K562 (cell line): ENCODE data around the gene ATXN1. TPM values are rescaled to one million over a fixed set of nuclear protein-coding genes. Genes with fewer than 3 reads are reported as not detected.

Experiments
- CREM ChIP-seq: IDR thresholded peaks from 2 replicates; pipeline ENCODE4 v1.6.1; 2014; ENCODE audit warnings: antibody characterized with exemption, low read depth
- CTBP1 ChIP-seq: fragments of 450-650 bp; IDR thresholded peaks from 2 replicates; pipeline ENCODE4 v1.6.1; 2016; ENCODE audit warnings: borderline replicate concordance
- E2F8 ChIP-seq: fragments of 450-650 bp; IDR thresholded peaks from 2 replicates; pipeline ENCODE4 v1.7.1; 2018; ENCODE audit warnings: mild to moderate bottlenecking, low read depth; ENCODE audit not compliant: partially characterized antibody
- GABPB2 ChIP-seq: fragments of 250-450 bp; sonication (Bioruptor Pico); conservative IDR thresholded peaks from 2 replicates; pipeline ENCODE4 v1.5.1; 2021; ENCODE audit warnings: mild to moderate bottlenecking
- JUNB ChIP-seq: fragments of 450-650 bp; formaldehyde crosslinking; conservative IDR thresholded peaks from 2 replicates; pipeline ENCODE4 v1.4.0; 2020; ENCODE audit warnings: mild to moderate bottlenecking
- KLF16 ChIP-seq: IDR thresholded peaks from 2 replicates; pipeline ENCODE4 v1.6.1; 2016; ENCODE audit warnings: antibody characterized with exemption
- MBD1 ChIP-seq: fragments of 250-450 bp; sonication (Bioruptor Pico); IDR thresholded peaks from 2 replicates; pipeline ENCODE4 v1.8.0; 2022; ENCODE audit warnings: inconsistent platforms
- MTF1 ChIP-seq: fragments of 250-450 bp; sonication (Bioruptor Pico); IDR thresholded peaks from 2 replicates; pipeline ENCODE4 v1.9.0; 2021; ENCODE audit warnings: moderate library complexity, mild to moderate bottlenecking, inconsistent platforms, borderline replicate concordance
- NEUROD1 ChIP-seq: fragments of 150-350 bp; IDR thresholded peaks from 2 replicates; pipeline ENCODE4 v1.6.1; 2014; ENCODE audit warnings: borderline replicate concordance, low read length, low read depth; ENCODE audit not compliant: partially characterized antibody
- NFIC ChIP-seq: fragments of 450-650 bp; IDR thresholded peaks from 2 replicates; pipeline ENCODE4 v1.6.1; 2017; ENCODE audit warnings: mild to moderate bottlenecking, inconsistent platforms
- PCBP1 ChIP-seq: fragments of 200-400 bp; formaldehyde crosslinking; IDR thresholded peaks from 2 replicates; pipeline ENCODE4 v1.6.1; 2018; ENCODE audit warnings: mild to moderate bottlenecking, low read depth, low read length; ENCODE audit not compliant: poor library complexity, severe bottlenecking
- RCOR1 ChIP-seq, 2 experiments: IDR thresholded peaks; 2 replicates each; pipeline ENCODE4 v1.6.1; 2012; ENCODE audit warnings: low read depth in 2 of 2, low read length in 2 of 2, borderline replicate concordance in 1 of 2, improper control_type of control experiment in 1 of 2
- RNF2 ChIP-seq: sonication (generic); IDR thresholded peaks from 2 replicates; pipeline ENCODE4 v1.6.1; 2016
- TRIM25 ChIP-seq: fragments of 450-650 bp; IDR thresholded peaks from 2 replicates; pipeline ENCODE4 v1.7.0; 2016; ENCODE audit warnings: borderline replicate concordance
- ZFPM2 ChIP-seq: fragments of 250-450 bp; sonication (Bioruptor Pico); IDR thresholded peaks from 2 replicates; pipeline ENCODE4 v1.5.1; 2022; ENCODE audit warnings: mild to moderate bottlenecking
- ZKSCAN3 ChIP-seq: fragments of 250-450 bp; sonication (Bioruptor Pico); IDR thresholded peaks from 2 replicates; pipeline ENCODE4 v1.4.0; 2020
- ZMIZ1 ChIP-seq, 2 experiments: fragments of 150-350 bp in 1 of 2; IDR thresholded peaks; 2 replicates each; pipeline ENCODE4 v1.6.1; 2012 to 2016; ENCODE audit warnings: low read depth in 2 of 2, low read length in 2 of 2, mild to moderate bottlenecking in 1 of 2, moderate library complexity in 1 of 2
- ZNF253 ChIP-seq: fragments of 250-450 bp; sonication (Bioruptor Pico); conservative IDR thresholded peaks from 2 replicates; pipeline ENCODE4 v1.6.1; 2021; ENCODE audit warnings: mild to moderate bottlenecking
- polyA plus RNA-seq, 8 experiments: library from polyadenylated mRNA; depleted of rRNA in 4 of 8; stranded (reverse) in 5 of 8; unstranded in 3 of 8; fragments of >200 nt; fragmentation: Nextera tagmentation in 2 of 8; fragmentation: Illumina TruSeq in 1 of 8; extraction: Ambion mirVana in 2 of 8; extraction: Trizol in 1 of 8; gene quantifications; 2 replicates each; pipeline versions ENCODE4 v1.2.1 to v1.2.3, GENCODE V29; 2011 to 2014; ENCODE audit warnings: inconsistent platforms in 1 of 8, missing spikeins in 1 of 8
- total RNA-seq, 7 experiments: library from RNA; depleted of rRNA in 6 of 7; stranded (reverse); fragments of >200 nt in 6 of 7; fragmentation: Illumina TruSeq in 2 of 7; extraction: Trizol in 2 of 7; gene quantifications; 2 replicates each; pipeline versions ENCODE4 v1.2.1 to v1.2.3, GENCODE V29; 2011 to 2021; ENCODE audit warnings: low replicate concordance in 1 of 7

The ATXN1 gene
- total and polyA plus RNA-seq, 9 of the 15 experiments (the other 6 are each of a cell fraction or from before 2014, with no cell fraction given): under 0.01 to 1.2 (median 0.58) TPM

- TF ChIP-seq KLF16: no peak
- TF ChIP-seq MTF1: peak; percentile 51; the same call in 1 of the 2 replicates
- TF ChIP-seq ZMIZ1 (IDR thresholded peaks at IDR 0.05; ENCODE audit: low read depth in 2 of 2, low read length in 2 of 2): no peak; a peak in 1 of 4 replicates
- TF ChIP-seq ZNF253: no peak
- TF ChIP-seq E2F8: no peak
- TF ChIP-seq ZKSCAN3: no peak
- no peak for TF ChIP-seq ZFPM2 (CRISPR knock-in tag)
- 0 out of 2 replicates have a peak, but pooled peaks have one; percentile 59 for TF ChIP-seq JUNB (CRISPR knock-in tag)
- peak; percentile 38 for TF ChIP-seq NEUROD1
- TF ChIP-seq NFIC: peak; percentile 77
- TF ChIP-seq CTBP1: peak; percentile 82; the same call in 1 of the 2 replicates
- no peak for TF ChIP-seq PCBP1
- no peak for TF ChIP-seq MBD1 (CRISPR knock-in tag)
- TF ChIP-seq CREM: peak; percentile 60
- no peak for TF ChIP-seq GABPB2 (CRISPR knock-in tag)
- peak in 1 of 2 experiments; percentile 86; a peak in 1 of 4 replicates for TF ChIP-seq RCOR1 (IDR thresholded peaks at IDR 0.05; ENCODE audit: borderline replicate concordance in 1 of 2, low read depth in 2 of 2, low read length in 2 of 2)
- TF ChIP-seq RNF2: peak; percentile 43; the same call in 1 of the 2 replicates
- TF ChIP-seq TRIM25: no peak
These were observed 441.3 kb downstream of the ATXN1 start (continued) for GRCh38 chr6:16319813-16320532.
